Psoas muscle (tissue), 8 donors: ENCODE measurements around the gene SNCA. TPM values are rescaled to one million over a fixed set of nuclear protein-coding genes. Genes with fewer than 3 reads are reported as not detected.

Source experiments
- ATAC-seq, 4 donors: fragments of 200-7000 bp; cut with Tn5 transposase; one replicate each; pipeline ENCODE4 v1.9.1; 2020; ENCODE audit warnings: moderate library complexity in 3 of 4, mild to moderate bottlenecking in 2 of 4
- DNase-seq, 2 donors: peaks; one replicate each; pipeline ENCODE4 v3.0.0-alpha.2; 2020
- H3K27ac ChIP-seq: fragments of 200-600 bp; one replicate; pipeline ENCODE4 v1.8.0; 2022
- H3K27me3 ChIP-seq, 3 donors: fragments of 200-600 bp in 1 of 3; one replicate each; pipeline versions ENCODE4 v1.6.1 to v1.8.0; 2013 to 2022; ENCODE audit warnings: low read length in 2 of 3, mild to moderate bottlenecking in 2 of 3, moderate library complexity in 1 of 3; ENCODE audit not compliant: insufficient read depth in 3 of 3
- H3K36me3 ChIP-seq, 2 donors: fragments of 200-600 bp in 1 of 2; one replicate each; pipeline versions ENCODE4 v1.6.1 to v1.8.0; 2013 to 2022; ENCODE audit warnings: low read depth in 1 of 2, mild to moderate bottlenecking in 1 of 2, moderate library complexity in 1 of 2; ENCODE audit not compliant: insufficient read depth in 1 of 2
- H3K4me1 ChIP-seq: fragments of 200-600 bp; one replicate; pipeline ENCODE4 v1.8.0; 2022
- H3K4me3 ChIP-seq: fragments of 200-600 bp; one replicate; pipeline ENCODE4 v1.8.0; 2022; ENCODE audit warnings: mild to moderate bottlenecking
- H3K9me3 ChIP-seq: fragments of 200-600 bp; one replicate; pipeline ENCODE4 v1.8.0; 2022
- WGBS, 3 donors: extraction: QIAGEN DNeasy Blood & Tissue Kit; methylation state at CpG; one replicate each; pipeline versions ENCODE4 v1.1.6 to v1.1.7; 2013; 5-methylcytosine and 5-hydroxymethylcytosine counted together
- intact Hi-C, 2 donors: fragments of 100-400 bp; cut with DNase I; formaldehyde crosslinking; loops; one replicate each; pipeline versions ENCODE4 v1.11.0 to v1.14.2; 2022
- polyA plus RNA-seq, 3 donors: library from polyadenylated mRNA; stranded (reverse); fragments of 200-250 nt; gene quantifications; one replicate each; pipeline ENCODE4 v1.2.3, GENCODE V29; 2013
- total RNA-seq, 4 donors: library from RNA; stranded (reverse); fragmentation: NEBNext Ultra II Directional in 2 of 4; extraction: Animal tissue kit (Norgen Biotek cat#: 25700) in 2 of 4; gene quantifications; one replicate each; pipeline versions ENCODE4 v1.2.1 to v1.2.4, GENCODE V29; 2021 to 2023
- TF ChIP-seq, protein P1 (sequence below): fragments of 200-600 bp; IDR thresholded peaks from one replicate; pipeline ENCODE4 v1.8.0; 2022; ENCODE audit warnings: antibody characterized with exemption
- donor health status: healthy with polysubstance abuse.
- donor health status: DM: no; HTN: no; CAD: no; lungs with moderate emphysema.
- donor health status: Bipolar disorder and iron deficiency.
- donor health status: healthy.
- donor health status: DM: yes; HTN: yes; CAD: no.
- donor health status: DM: no; HTN: no; CAD: no.
- donor health status: DM: no; HTN: no; CAD: no.
- donor health status: DM: yes; HTN: yes; CAD: no.

The SNCA gene
- total and polyA plus RNA-seq, 7 donors = 0.27 to 4.6 (median 0.83) TPM

DNA sequence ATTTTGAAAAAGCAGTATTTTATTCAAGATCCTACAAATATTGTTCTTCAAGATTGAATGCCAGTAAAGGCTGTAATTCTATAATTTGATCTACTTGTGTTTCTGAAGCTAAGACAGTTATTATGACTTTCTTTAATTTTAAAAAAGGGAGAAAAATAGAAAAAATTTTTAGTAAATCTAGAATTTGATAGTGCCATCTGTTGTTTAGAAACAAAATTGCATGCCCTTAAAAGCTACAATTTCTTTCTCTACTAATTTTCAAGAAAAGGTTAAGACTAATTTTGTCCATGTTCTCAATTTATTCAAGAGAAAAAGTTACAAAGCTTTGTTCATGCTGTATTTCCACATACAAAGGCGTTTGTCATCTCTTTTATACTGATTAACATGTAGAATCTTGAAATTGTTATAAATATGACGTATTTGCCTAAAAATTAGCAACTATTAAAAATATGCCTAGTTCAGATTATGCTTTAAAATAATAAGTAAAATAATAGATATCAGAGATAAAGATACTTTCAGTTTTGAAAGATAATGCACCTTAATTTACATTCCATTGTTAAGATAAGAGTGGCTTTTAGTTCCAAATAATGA, 32.1 kb upstream of the SNCA start:
- no peak for DNase-seq
- no peaks in the 10 kb centered on the region for H3K36me3 ChIP-seq
- intact Hi-C loops = no loop called here
- H3K27me3 ChIP-seq = no peaks in the 10 kb centered on the region
- no peaks in the 10 kb centered on the region for H3K9me3 ChIP-seq
- TF ChIP-seq, protein P1, sequence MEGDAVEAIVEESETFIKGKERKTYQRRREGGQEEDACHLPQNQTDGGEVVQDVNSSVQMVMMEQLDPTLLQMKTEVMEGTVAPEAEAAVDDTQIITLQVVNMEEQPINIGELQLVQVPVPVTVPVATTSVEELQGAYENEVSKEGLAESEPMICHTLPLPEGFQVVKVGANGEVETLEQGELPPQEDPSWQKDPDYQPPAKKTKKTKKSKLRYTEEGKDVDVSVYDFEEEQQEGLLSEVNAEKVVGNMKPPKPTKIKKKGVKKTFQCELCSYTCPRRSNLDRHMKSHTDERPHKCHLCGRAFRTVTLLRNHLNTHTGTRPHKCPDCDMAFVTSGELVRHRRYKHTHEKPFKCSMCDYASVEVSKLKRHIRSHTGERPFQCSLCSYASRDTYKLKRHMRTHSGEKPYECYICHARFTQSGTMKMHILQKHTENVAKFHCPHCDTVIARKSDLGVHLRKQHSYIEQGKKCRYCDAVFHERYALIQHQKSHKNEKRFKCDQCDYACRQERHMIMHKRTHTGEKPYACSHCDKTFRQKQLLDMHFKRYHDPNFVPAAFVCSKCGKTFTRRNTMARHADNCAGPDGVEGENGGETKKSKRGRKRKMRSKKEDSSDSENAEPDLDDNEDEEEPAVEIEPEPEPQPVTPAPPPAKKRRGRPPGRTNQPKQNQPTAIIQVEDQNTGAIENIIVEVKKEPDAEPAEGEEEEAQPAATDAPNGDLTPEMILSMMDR = no peak
- H3K4me3 ChIP-seq = no peak overlapping the region
- 63 to 67% (median 63%) methylated on average over 2 of the region's 2 CpGs for WGBS, 3 donors
- ATAC-seq = no peak
- no peak overlapping the region for H3K27ac ChIP-seq
- no peaks in the 10 kb centered on the region for H3K4me1 ChIP-seq

DNA sequence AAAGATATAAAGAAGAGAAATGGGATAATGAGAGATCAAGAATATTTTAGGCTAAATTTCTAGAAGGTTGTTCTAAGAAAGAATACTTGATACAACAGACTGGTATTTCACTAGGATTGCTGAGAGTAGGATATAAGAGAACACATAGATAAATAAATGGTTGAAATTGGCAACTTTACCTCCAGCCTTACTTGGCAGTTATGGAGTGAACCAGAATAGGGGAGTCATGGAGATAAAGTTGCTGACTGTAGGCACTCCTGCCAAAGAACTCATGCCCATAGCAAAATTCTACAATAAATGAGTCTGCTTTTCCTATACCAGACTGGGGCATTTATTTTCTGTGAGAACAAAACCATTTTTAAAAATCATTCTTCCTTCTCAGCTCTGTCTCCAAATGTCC, 31.3 kb upstream of the SNCA start:
- TF ChIP-seq, protein P1 = no peak
- intact Hi-C loops = no loop called here
- Histone ChIP-seq H3K27ac (no peak overlapping the region), H3K4me1 (no peaks in the 10 kb centered on the region), H3K27me3 (no peaks in the 10 kb centered on the region), H3K4me3 (no peak overlapping the region), H3K36me3 (no peaks in the 10 kb centered on the region), H3K9me3 (no peaks in the 10 kb centered on the region)
- ATAC-seq (no peak), DNase-seq (no peak)

- ATAC-seq = no peak
- TF ChIP-seq, protein P1 = no peak
- Histone ChIP-seq H3K36me3 (no peaks in the 10 kb centered on the region), H3K4me3 (no peak overlapping the region), H3K4me1 (no peaks in the 10 kb centered on the region), H3K9me3 (no peaks in the 10 kb centered on the region), H3K27ac (no peak overlapping the region), H3K27me3 (peaks cover 0 to 2% (median 0%) of the 10 kb centered on the region in 3 donors)
- intact Hi-C loops = no loop called here
- no peak for DNase-seq
- 82 to 87% (median 85%) methylated on average over 5 of the region's 5 CpGs for WGBS, 3 donors
Measured at GRCh38 chr4:89863533-89863932, 26.6 kb upstream of the SNCA start.

DNA sequence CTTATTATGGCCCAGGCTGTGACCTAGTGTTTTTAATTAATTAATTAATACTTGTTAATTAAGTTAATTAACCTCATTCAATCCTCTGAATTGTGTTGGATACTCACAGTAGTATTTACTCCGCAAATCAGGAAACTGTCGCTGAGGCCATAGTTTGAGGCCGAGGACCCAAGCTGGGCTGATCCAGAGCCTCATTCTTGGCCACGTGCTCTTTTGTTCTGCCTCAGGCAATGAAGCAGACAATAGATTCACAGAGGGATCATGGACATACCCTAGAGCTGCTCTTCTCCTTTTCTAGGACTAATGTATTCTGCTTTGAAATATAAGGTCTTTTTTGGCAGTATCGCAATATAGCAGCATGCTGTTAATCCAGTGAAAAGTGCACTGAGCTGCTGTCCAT, 24.0 kb upstream of the SNCA start:
- ATAC-seq = no peak
- WGBS, 3 donors = 82 to 85% (median 84%) methylated on average over 5 of the region's 5 CpGs
- intact Hi-C loops = no loop called here
- Histone ChIP-seq H3K9me3 (no peaks in the 10 kb centered on the region), H3K36me3 (no peaks in the 10 kb centered on the region), H3K27ac (no peak overlapping the region), H3K4me3 (no peak overlapping the region), H3K4me1 (no peaks in the 10 kb centered on the region), H3K27me3 (peaks cover 0 to 2% (median 0%) of the 10 kb centered on the region in 3 donors)
- no peak for DNase-seq
- TF ChIP-seq, protein P1 = no peak

- no peaks in the 10 kb centered on the region for H3K36me3 ChIP-seq
- ATAC-seq = no peak
- no peak overlapping the region for H3K4me3 ChIP-seq
- H3K4me1 ChIP-seq = no peaks in the 10 kb centered on the region
- H3K27ac ChIP-seq = no peak overlapping the region
- no peaks in the 10 kb centered on the region for H3K9me3 ChIP-seq
- WGBS, 3 donors = 75 to 79% (median 77%) methylated on average over 3 of the region's 3 CpGs
- DNase-seq = no peak
- intact Hi-C loops = no loop called here
- H3K27me3 ChIP-seq = no peaks in the 10 kb centered on the region
- TF ChIP-seq, protein P1 = no peak
Measured at GRCh38 chr4:89855236-89855635, 18.3 kb upstream of the SNCA start.
